HFF-Myc (cell line): ENCODE data around the gene PYGB.

Experiments used
- DNase-seq: peaks from one replicate; pipeline ENCODE4 v3.0.0-alpha.2; 2011; ENCODE audit warnings: low read depth; ENCODE audit errors: extremely low read depth
- H3K4me3 ChIP-seq: replicated peaks from 2 replicates; pipeline ENCODE4 v1.5.1; 2011; ENCODE audit warnings: low read depth, mild to moderate bottlenecking, control low read depth, low read length
- CTCF ChIP-seq: IDR thresholded peaks from 2 replicates; pipeline ENCODE4 v1.5.1; 2012; ENCODE audit warnings: mild to moderate bottlenecking, low read depth, low read length, control low read depth; ENCODE audit errors: missing control alignments

PYGB gene

GRCh38 chr20:25247956-25248785 is at the start of gene PYGB:
Gene PYGB (plus strand): TSS chr20:25248085. CDS start chr20:25248179, 94 bp downstream.
- no peak for TF ChIP-seq CTCF

GRCh38 chr20:25198663-25199383 is 49.1 kb upstream of the PYGB start:
- no peak for TF ChIP-seq CTCF
- no peak overlapping the region for H3K4me3 ChIP-seq
- no peak for DNase-seq

More at GRCh38 chr20:25247956-25248785, at the start of gene PYGB:
- DNase-seq, result peak; percentile 51
- peak within 1 kb of the TSS; percentile 77 for H3K4me3 ChIP-seq

- no peak overlapping the region for H3K4me3 ChIP-seq
- TF ChIP-seq CTCF, result no peak
- DNase-seq, result no peak
Measured at GRCh38 chr20:25199473-25200260, 48.2 kb upstream of the PYGB start.

- no peak overlapping the region for H3K4me3 ChIP-seq
Measured at GRCh38 chr20:25203089-25203488, 44.8 kb upstream of the PYGB start.

GRCh38 chr20:25203871-25204320 is 44.0 kb upstream of the PYGB start:
- H3K4me3 ChIP-seq, result no peak overlapping the region
- DNase-seq, result no peak
- TF ChIP-seq CTCF, result no peak

More at GRCh38 chr20:25203089-25203488, 44.8 kb upstream of the PYGB start:
- DNase-seq, result no peak
- no peak for TF ChIP-seq CTCF

GRCh38 chr20:25204550-25205276 is 43.2 kb upstream of the PYGB start:
- DNase-seq, result no peak
- H3K4me3 ChIP-seq, result no peak overlapping the region
- TF ChIP-seq CTCF, result no peak
